Ishikawa (cell line): ENCODE results near the gene PCDH9.

Experiments used
- EGR1 ChIP-seq: IDR thresholded peaks from 2 replicates; pipeline ENCODE4 v1.6.1; 2012
- TAF1 ChIP-seq: IDR thresholded peaks from 2 replicates; pipeline ENCODE4 v1.6.1; 2012; ENCODE audit warnings: low read depth, mild to moderate bottlenecking

DNA sequence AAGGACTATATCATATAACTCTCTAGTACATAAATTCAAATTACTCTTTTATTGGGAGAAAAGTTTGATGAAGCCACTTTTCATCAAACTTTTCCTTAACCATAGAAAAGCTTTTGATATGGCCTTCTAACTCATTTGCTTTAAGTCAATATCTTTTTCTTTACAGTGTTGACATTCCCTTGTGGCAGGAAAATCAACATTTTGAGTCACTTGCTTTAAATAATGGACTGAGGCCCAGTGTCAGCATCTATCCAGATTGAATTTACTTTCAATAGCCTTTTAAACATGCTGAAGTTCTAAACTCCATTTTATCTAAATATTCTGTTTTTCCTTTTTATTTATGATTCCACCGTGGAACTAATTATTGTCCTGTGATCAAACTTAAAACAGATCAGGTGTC lies 62.7 kb downstream of the PCDH9 start:
- TF ChIP-seq EGR1 (no peak), TAF1 (no peak)
